Stimulated activated CD8-positive, alpha-beta memory T cell treated with anti-CD3 and anti-CD28 coated beads, Interleukin-7, amount 100 ng/mL, for 48 hours (primary cell): ENCODE measurements around the gene TARS1.

Experiments
- DNase-seq, 2 donors: peaks; one replicate each; pipeline ENCODE4 v3.0.0-alpha.2; 2020; ENCODE audit warnings: low read depth in 1 of 2; ENCODE audit errors: extremely low read depth in 1 of 2

Gene TARS1

GRCh38 chr5:33438996-33439395, 1.8 kb upstream of the TARS1 start:
- DNase-seq = no peak

GRCh38 chr5:33439905-33440481, 772 bp upstream of the TARS1 start:
- no peak for DNase-seq

- DNase-seq = peak in 1 of 2 donors; percentile 14
These were observed 744 bp downstream of the TARS1 start for GRCh38 chr5:33441241-33442177.

- no peak for DNase-seq
These were observed 3.8 kb downstream of the TARS1 start for GRCh38 chr5:33444542-33444941.

GRCh38 chr5:33445798-33446197, 5.0 kb downstream of the TARS1 start:
- no peak for DNase-seq

GRCh38 chr5:33448118-33448517, 7.4 kb downstream of the TARS1 start:
- DNase-seq = no peak

- no peak for DNase-seq
These were observed 16.4 kb downstream of the TARS1 start for GRCh38 chr5:33457126-33457525.

- DNase-seq = no peak
These were observed 17.1 kb downstream of the TARS1 start for GRCh38 chr5:33457817-33458216.

GRCh38 chr5:33460210-33460609, 19.4 kb downstream of the TARS1 start:
- DNase-seq = no peak

GRCh38 chr5:33462456-33462855, 21.7 kb downstream of the TARS1 start:
- no peak for DNase-seq

GRCh38 chr5:33465120-33465519, 24.4 kb downstream of the TARS1 start:
- no peak for DNase-seq

- DNase-seq = no peak
These were observed 28.1 kb downstream of the TARS1 start for GRCh38 chr5:33468775-33469435.

- no peak for DNase-seq
These were observed 29.8 kb downstream of the TARS1 start for GRCh38 chr5:33470544-33470943.

- no peak for DNase-seq
These were observed 32.1 kb downstream of the TARS1 start for GRCh38 chr5:33472805-33473409.

- DNase-seq = no peak
These were observed 33.2 kb downstream of the TARS1 start for GRCh38 chr5:33474004-33474403.

- no peak for DNase-seq
These were observed 34.2 kb downstream of the TARS1 start for GRCh38 chr5:33474931-33475499.

- no peak for DNase-seq
These were observed 34.9 kb downstream of the TARS1 start for GRCh38 chr5:33475706-33476105.

GRCh38 chr5:33476992-33477391, 36.2 kb downstream of the TARS1 start:
- no peak for DNase-seq

- no peak for DNase-seq
These were observed 37.1 kb downstream of the TARS1 start for GRCh38 chr5:33477816-33478215.

GRCh38 chr5:33479311-33479710, 38.5 kb downstream of the TARS1 start:
- DNase-seq = no peak

GRCh38 chr5:33480876-33481275, 40.1 kb downstream of the TARS1 start:
- no peak for DNase-seq
